ENCODE measurements around the gene CGREF1.

The CGREF1 gene

GRCh38 chr2:27118525-27119329, at the start of gene CGREF1:
Gene CGREF1 (minus strand): TSS chr2:27119128. CDS start chr2:27104366, 14,762 bp downstream.
- no peak for DNase-seq

- no peak for DNase-seq
These were observed 46.2 kb upstream of the CGREF1 start for GRCh38 chr2:27164960-27165763.

GRCh38 chr2:27162151-27163121, 43.5 kb upstream of the CGREF1 start:
- no peak for DNase-seq

- no peak for DNase-seq
These were observed 41.3 kb upstream of the CGREF1 start for GRCh38 chr2:27160191-27160590.

- DNase-seq: no peak
These were observed 40.3 kb upstream of the CGREF1 start for GRCh38 chr2:27159271-27159670.

- no peak for DNase-seq
These were observed 39.5 kb upstream of the CGREF1 start for GRCh38 chr2:27158468-27158867.

- DNase-seq: no peak
These were observed 36.2 kb upstream of the CGREF1 start for GRCh38 chr2:27155069-27155520.

GRCh38 chr2:27154488-27154887, 35.6 kb upstream of the CGREF1 start:
- no peak for DNase-seq

- DNase-seq: no peak
These were observed 34.0 kb upstream of the CGREF1 start for GRCh38 chr2:27152796-27153464.

- no peak for DNase-seq
These were observed 33.3 kb upstream of the CGREF1 start for GRCh38 chr2:27152102-27152795.

- DNase-seq: no peak
These were observed 31.8 kb upstream of the CGREF1 start for GRCh38 chr2:27150639-27151230.

GRCh38 chr2:27149570-27150405, 30.9 kb upstream of the CGREF1 start:
- DNase-seq: no peak

GRCh38 chr2:27148801-27149439, 30.0 kb upstream of the CGREF1 start, which contains the start of gene TCF23:
Gene TCF23 (plus strand): TSS chr2:27149004. CDS start chr2:27149134, 130 bp downstream.
- no peak for DNase-seq

GRCh38 chr2:27147935-27148334, 29.0 kb upstream of the CGREF1 start:
- DNase-seq: no peak

GRCh38 chr2:27145682-27146081, 26.8 kb upstream of the CGREF1 start:
- no peak for DNase-seq

- DNase-seq: no peak
These were observed 24.4 kb upstream of the CGREF1 start for GRCh38 chr2:27143285-27143684.

GRCh38 chr2:27139310-27139709, 20.4 kb upstream of the CGREF1 start, which contains the start of gene PRR30:
Gene PRR30 (minus strand): TSS chr2:27139410. CDS start chr2:27138329, 1,081 bp downstream.
- DNase-seq: no peak

GRCh38 chr2:27138111-27138510, 19.2 kb upstream of the CGREF1 start:
- DNase-seq: no peak

GRCh38 chr2:27137322-27137935, 18.5 kb upstream of the CGREF1 start:
- DNase-seq: no peak

Data from NCI-H1694 treated with DMSO at 0.1 percent for 48 hours (cell line).